ENCODE results near the gene ABCA13. TPM values are rescaled to one million over a fixed set of nuclear protein-coding genes. Genes with fewer than 3 reads are reported as not detected.

The ABCA13 gene
- total RNA-seq, 1 experiment from 2014 or later, result 2.1 TPM

DNA sequence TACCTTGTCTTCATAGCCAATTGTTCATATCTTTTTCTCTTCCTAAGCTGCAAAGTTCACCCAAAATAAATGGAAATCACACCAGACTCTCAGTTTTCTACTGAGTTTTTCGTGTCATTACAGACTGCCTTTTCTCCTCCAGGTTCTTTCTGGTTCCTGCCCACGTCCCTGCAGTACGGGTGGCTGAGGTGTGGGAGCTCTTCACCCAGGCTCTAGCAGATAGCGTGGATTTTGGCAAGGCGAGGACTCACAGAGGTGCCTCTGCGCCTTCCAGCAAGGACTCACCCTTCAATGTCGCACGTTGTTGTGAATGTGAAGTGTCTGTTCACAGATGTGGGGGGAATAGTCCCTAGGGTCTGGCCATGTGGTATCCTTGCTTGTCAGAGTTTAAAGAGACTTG, 71.6 kb downstream of the ABCA13 start:
- Histone ChIP-seq H3F3A (ENCODE audit: low read length, unreplicated experiment) (no peaks in the 10 kb centered on the region), H3K27me3 (ENCODE audit: low read length) (no peaks in the 10 kb centered on the region), H3K4me3 (ENCODE audit: low read length) (no peak overlapping the region), H3K4me1 (ENCODE audit: insufficient read depth, low read length) (peaks cover 21% of the 10 kb centered on the region), H3K27ac (ENCODE audit: low read length) (no peak overlapping the region), H3K4me2 (ENCODE audit: low read length) (no peak overlapping the region), H3K79me2 (ENCODE audit: low read length) (no peaks in the 10 kb centered on the region), H3K9ac (ENCODE audit: low read length) (no peak overlapping the region), H3K36me3 (ENCODE audit: low read depth, low read length) (no peaks in the 10 kb centered on the region), H3K9me3 (ENCODE audit: low read length) (no peaks in the 10 kb centered on the region), H2AFZ (ENCODE audit: low read length) (no peak overlapping the region), H3K9me2 (replicated peaks; ENCODE audit: low read length) (no peaks in the 10 kb centered on the region), H4K20me1 (ENCODE audit: low read length) (no peaks in the 10 kb centered on the region)
- intact Hi-C loops (cut with micrococcal nuclease), result loop anchor here (1.0 kb wide), 1 partner anchor 17 kb away; no protein-coding TSS in a partner anchor
- no peak for ATAC-seq
- BruUV-seq (replicated peaks), result no TSS peak
- ChIA-PET CTCF (no interaction called here), POLR2A (ENCODE audit: unreplicated experiment) (no interaction called here)
- DNase-seq, result no peak
- TF ChIP-seq, protein P1, sequence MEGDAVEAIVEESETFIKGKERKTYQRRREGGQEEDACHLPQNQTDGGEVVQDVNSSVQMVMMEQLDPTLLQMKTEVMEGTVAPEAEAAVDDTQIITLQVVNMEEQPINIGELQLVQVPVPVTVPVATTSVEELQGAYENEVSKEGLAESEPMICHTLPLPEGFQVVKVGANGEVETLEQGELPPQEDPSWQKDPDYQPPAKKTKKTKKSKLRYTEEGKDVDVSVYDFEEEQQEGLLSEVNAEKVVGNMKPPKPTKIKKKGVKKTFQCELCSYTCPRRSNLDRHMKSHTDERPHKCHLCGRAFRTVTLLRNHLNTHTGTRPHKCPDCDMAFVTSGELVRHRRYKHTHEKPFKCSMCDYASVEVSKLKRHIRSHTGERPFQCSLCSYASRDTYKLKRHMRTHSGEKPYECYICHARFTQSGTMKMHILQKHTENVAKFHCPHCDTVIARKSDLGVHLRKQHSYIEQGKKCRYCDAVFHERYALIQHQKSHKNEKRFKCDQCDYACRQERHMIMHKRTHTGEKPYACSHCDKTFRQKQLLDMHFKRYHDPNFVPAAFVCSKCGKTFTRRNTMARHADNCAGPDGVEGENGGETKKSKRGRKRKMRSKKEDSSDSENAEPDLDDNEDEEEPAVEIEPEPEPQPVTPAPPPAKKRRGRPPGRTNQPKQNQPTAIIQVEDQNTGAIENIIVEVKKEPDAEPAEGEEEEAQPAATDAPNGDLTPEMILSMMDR (conservative IDR thresholded peaks at IDR 0.05; ENCODE audit: low read depth, low read length), result no peak
- no peak for TF ChIP-seq EZH2phosphoT487 (IDR thresholded peaks at IDR 0.05; ENCODE audit: borderline replicate concordance, low read length)
- TF ChIP-seq EZH2 (IDR thresholded peaks at IDR 0.05; ENCODE audit: low read length, unreplicated experiment), result no peak

- Histone ChIP-seq H3F3A (ENCODE audit: low read length, unreplicated experiment) (no peaks in the 10 kb centered on the region), H3K36me3 (ENCODE audit: low read depth, low read length) (no peaks in the 10 kb centered on the region), H3K9me2 (replicated peaks; ENCODE audit: low read length) (no peaks in the 10 kb centered on the region), H3K4me2 (ENCODE audit: low read length) (peak overlapping the region; percentile 54), H3K27ac (ENCODE audit: low read length) (peak overlapping the region; percentile 59), H3K27me3 (ENCODE audit: low read length) (no peaks in the 10 kb centered on the region), H2AFZ (ENCODE audit: low read length) (peak overlapping the region; percentile 36; the same call in 1 of the 2 replicates), H3K9ac (ENCODE audit: low read length) (peak overlapping the region; percentile 1; the same call in 1 of the 2 replicates), H3K4me1 (ENCODE audit: insufficient read depth, low read length) (peaks cover 30% of the 10 kb centered on the region), H3K79me2 (ENCODE audit: low read length) (no peaks in the 10 kb centered on the region), H3K9me3 (ENCODE audit: low read length) (no peaks in the 10 kb centered on the region), H3K4me3 (ENCODE audit: low read length) (0 out of 2 replicates have a peak overlapping the region, but pooled peaks have one; percentile 18), H4K20me1 (ENCODE audit: low read length) (no peaks in the 10 kb centered on the region)
- intact Hi-C loops (cut with micrococcal nuclease), result no loop called here
- DNase-seq (peak; percentile 60), ATAC-seq (peak; percentile 70)
- BruUV-seq (replicated peaks), result no TSS peak
- ChIA-PET POLR2A (ENCODE audit: unreplicated experiment) (no interaction called here), CTCF (interaction anchor here (1.0 kb wide), 1 partner anchor 137 kb away, joined by 3 read pairs; no protein-coding TSS in a partner anchor)
- TF ChIP-seq EZH2phosphoT487 (IDR thresholded peaks at IDR 0.05; ENCODE audit: borderline replicate concordance, low read length) (no peak), EZH2 (IDR thresholded peaks at IDR 0.05; ENCODE audit: low read length, unreplicated experiment) (no peak)
- TF ChIP-seq, protein P1 (conservative IDR thresholded peaks at IDR 0.05; ENCODE audit: low read depth, low read length), result no peak
Observed at GRCh38 chr7:48244864-48245271, 73.6 kb downstream of the ABCA13 start.

- Histone ChIP-seq H3K9ac (ENCODE audit: low read length) (no peak overlapping the region), H3K4me1 (ENCODE audit: insufficient read depth, low read length) (peaks cover 39% of the 10 kb centered on the region), H3K4me2 (ENCODE audit: low read length) (no peak overlapping the region), H3K9me2 (replicated peaks; ENCODE audit: low read length) (no peaks in the 10 kb centered on the region), H4K20me1 (ENCODE audit: low read length) (no peaks in the 10 kb centered on the region), H3K27me3 (ENCODE audit: low read length) (no peaks in the 10 kb centered on the region), H3F3A (ENCODE audit: low read length, unreplicated experiment) (no peaks in the 10 kb centered on the region), H3K27ac (ENCODE audit: low read length) (peak overlapping the region; percentile 59; the same call in 1 of the 2 replicates), H3K4me3 (ENCODE audit: low read length) (no peak overlapping the region), H3K79me2 (ENCODE audit: low read length) (no peaks in the 10 kb centered on the region), H3K36me3 (ENCODE audit: low read depth, low read length) (no peaks in the 10 kb centered on the region), H2AFZ (ENCODE audit: low read length) (no peak overlapping the region), H3K9me3 (ENCODE audit: low read length) (no peaks in the 10 kb centered on the region)
- intact Hi-C loops (cut with micrococcal nuclease), result no loop called here
- ChIA-PET POLR2A (ENCODE audit: unreplicated experiment) (no interaction called here), CTCF (no interaction called here)
- BruUV-seq (replicated peaks), result no TSS peak
- TF ChIP-seq, protein P1 (conservative IDR thresholded peaks at IDR 0.05; ENCODE audit: low read depth, low read length), result no peak
- TF ChIP-seq EZH2 (IDR thresholded peaks at IDR 0.05; ENCODE audit: low read length, unreplicated experiment), result no peak
- no peak for TF ChIP-seq EZH2phosphoT487 (IDR thresholded peaks at IDR 0.05; ENCODE audit: borderline replicate concordance, low read length)
- DNase-seq (no peak), ATAC-seq (no peak)
Observed at GRCh38 chr7:48245751-48246472, 74.7 kb downstream of the ABCA13 start.

Measured in PC-3 (cell line).